SK-MEL-5 (cell line): ENCODE results near the gene DACT1. TPM values are rescaled to one million over a fixed set of nuclear protein-coding genes. Genes with fewer than 3 reads are reported as not detected.

Experiments used
- DNase-seq: peaks from one replicate; pipeline ENCODE4 v3.0.0-alpha.2; 2016; ENCODE audit warnings: low read depth, low spot score
- in situ Hi-C: cut with HindIII; loops from 2 replicates; pipeline ENCODE4 v1.10.0; 2016; ENCODE audit warnings: low sequenced_read_pairs, high pct_unique_total_duplicates, low pct_unique_long_range_greater_than_20kb
- total RNA-seq: library from RNA; depleted of rRNA; stranded (reverse); fragments of >200 nt; shearing (Covaris generic); gene quantifications from 2 replicates; pipeline ENCODE4 v1.2.3, GENCODE V29; 2014; rRNA removed

DACT1 gene
- total RNA-seq, 1 experiment from 2014 or later = 8.8 TPM

- in situ Hi-C loops = no loop called here
- DNase-seq = no peak
Observed at GRCh38 chr14:58690801-58691516, 53.2 kb downstream of the DACT1 start.

- in situ Hi-C loops = no loop called here
- no peak for DNase-seq
Observed at GRCh38 chr14:58693048-58693447, 55.3 kb downstream of the DACT1 start.

- in situ Hi-C loops = no loop called here
- no peak for DNase-seq
Observed at GRCh38 chr14:58695514-58695913, 57.8 kb downstream of the DACT1 start.

GRCh38 chr14:58697266-58697929 is 59.6 kb downstream of the DACT1 start:
- in situ Hi-C loops = no loop called here

More at GRCh38 chr14:58697266-58697929, 59.6 kb downstream of the DACT1 start:
- DNase-seq = no peak

Other genes starting within 250 kb of the DACT1 start
- not detected in 2 replicates for gene TOMM20L, start 242.0 kb upstream of the DACT1 start, total RNA-seq
- gene TIMM9, start 210.4 kb upstream of the DACT1 start, total RNA-seq = 39.0 and 47.5 TPM in 2 replicates
- 25.8 and 31.0 TPM in 2 replicates for gene KIAA0586, start 210.2 kb upstream of the DACT1 start, total RNA-seq